ENCODE measurements around the gene MFSD2A.

DNA sequence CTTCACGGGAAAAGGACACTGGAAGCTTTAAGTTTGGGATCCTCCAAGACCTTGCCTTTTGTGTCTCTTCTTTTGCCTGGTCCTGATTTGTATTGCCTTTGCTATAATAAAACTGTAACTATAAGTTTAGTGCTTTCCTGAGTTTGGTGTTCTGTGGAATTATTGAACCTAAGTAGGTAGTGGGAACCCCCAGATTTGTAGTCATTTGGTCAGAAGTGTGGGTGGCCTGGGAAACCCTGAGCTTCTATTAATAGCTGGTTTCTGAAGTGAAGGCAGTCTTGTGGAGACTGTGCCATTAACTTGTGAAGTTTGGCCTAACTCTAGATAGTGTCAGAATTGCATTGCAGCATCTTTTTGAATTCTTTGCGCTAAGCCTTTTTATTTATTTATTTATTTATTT, 46.4 kb upstream of the MFSD2A start:
- TF ChIP-seq ZNF565 (CRISPR knock-in tag; conservative IDR thresholded peaks at IDR 0.05; ENCODE audit: low read depth) (no peak), PATZ1 (CRISPR knock-in tag; IDR thresholded peaks at IDR 0.05; ENCODE audit: borderline replicate concordance) (no peak), PPARA (CRISPR knock-in tag; IDR thresholded peaks at IDR 0.05; ENCODE audit: borderline replicate concordance) (no peak), ARNTL (CRISPR knock-in tag; IDR thresholded peaks at IDR 0.05; ENCODE audit: borderline replicate concordance, low read depth) (no peak), ISL1 (CRISPR knock-in tag; IDR thresholded peaks at IDR 0.05) (no peak), TCF4 (CRISPR knock-in tag; IDR thresholded peaks at IDR 0.05; ENCODE audit: borderline replicate concordance) (no peak), CSDC2 (CRISPR knock-in tag; IDR thresholded peaks at IDR 0.05) (no peak), TSHZ2 (CRISPR knock-in tag; IDR thresholded peaks at IDR 0.05) (no peak), ZFP3 (CRISPR knock-in tag; IDR thresholded peaks at IDR 0.05) (no peak), TOX (CRISPR knock-in tag; IDR thresholded peaks at IDR 0.05; ENCODE audit: borderline replicate concordance) (no peak), ZNF70 (CRISPR knock-in tag; IDR thresholded peaks at IDR 0.05) (no peak), OSR1 (CRISPR knock-in tag; IDR thresholded peaks at IDR 0.05) (no peak)
- TF ChIP-seq, protein P1, sequence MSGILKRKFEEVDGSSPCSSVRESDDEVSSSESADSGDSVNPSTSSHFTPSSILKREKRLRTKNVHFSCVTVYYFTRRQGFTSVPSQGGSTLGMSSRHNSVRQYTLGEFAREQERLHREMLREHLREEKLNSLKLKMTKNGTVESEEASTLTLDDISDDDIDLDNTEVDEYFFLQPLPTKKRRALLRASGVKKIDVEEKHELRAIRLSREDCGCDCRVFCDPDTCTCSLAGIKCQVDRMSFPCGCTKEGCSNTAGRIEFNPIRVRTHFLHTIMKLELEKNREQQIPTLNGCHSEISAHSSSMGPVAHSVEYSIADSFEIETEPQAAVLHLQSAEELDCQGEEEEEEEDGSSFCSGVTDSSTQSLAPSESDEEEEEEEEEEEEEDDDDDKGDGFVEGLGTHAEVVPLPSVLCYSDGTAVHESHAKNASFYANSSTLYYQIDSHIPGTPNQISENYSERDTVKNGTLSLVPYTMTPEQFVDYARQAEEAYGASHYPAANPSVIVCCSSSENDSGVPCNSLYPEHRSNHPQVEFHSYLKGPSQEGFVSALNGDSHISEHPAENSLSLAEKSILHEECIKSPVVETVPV (CRISPR knock-in tag; IDR thresholded peaks at IDR 0.05) = no peak
